GM12892 (cell line): Measurements from ENCODE around the gene VCL.

ENCODE experiments used
- DNase-seq: peaks from one replicate; pipeline ENCODE4 v3.0.0; 2011; ENCODE audit not compliant: insufficient read length
- FAIRE-seq: peaks from 2 replicates; lab custom pipeline; 2011; peaks lifted over from hg19 to GRCh38; lab: Jason Lieb, UNC
- POLR2A ChIP-seq: IDR thresholded peaks from 2 replicates; pipeline ENCODE4 v1.6.1; 2011; ENCODE audit warnings: low read depth, low read length, control low read depth
- POLR2AphosphoS5 ChIP-seq: IDR thresholded peaks from 2 replicates; pipeline ENCODE4 v1.6.1; 2011; ENCODE audit warnings: low read depth, low read length, control low read depth
- TAF1 ChIP-seq: IDR thresholded peaks from 2 replicates; pipeline ENCODE4 v1.6.1; 2011; ENCODE audit warnings: low read depth, mild to moderate bottlenecking, control low read depth, low read length, borderline replicate concordance

The VCL gene

GRCh38 chr10:74034301-74034700, 36.4 kb downstream of the VCL start:
- TF ChIP-seq POLR2A (no peak), TAF1 (no peak), POLR2AphosphoS5 (no peak)

GRCh38 chr10:74035303-74035702, 37.4 kb downstream of the VCL start:
- TF ChIP-seq TAF1 (no peak), POLR2AphosphoS5 (no peak), POLR2A (no peak)
- no peak for DNase-seq
- FAIRE-seq: no peak

More at GRCh38 chr10:74034301-74034700, 36.4 kb downstream of the VCL start:
- FAIRE-seq (peak; percentile 60), DNase-seq (no peak)

GRCh38 chr10:74036474-74036873, 38.6 kb downstream of the VCL start:
- DNase-seq (no peak), FAIRE-seq (no peak)
- TF ChIP-seq POLR2AphosphoS5: no peak
- TF ChIP-seq POLR2A: no peak
- no peak for TF ChIP-seq TAF1

DNA sequence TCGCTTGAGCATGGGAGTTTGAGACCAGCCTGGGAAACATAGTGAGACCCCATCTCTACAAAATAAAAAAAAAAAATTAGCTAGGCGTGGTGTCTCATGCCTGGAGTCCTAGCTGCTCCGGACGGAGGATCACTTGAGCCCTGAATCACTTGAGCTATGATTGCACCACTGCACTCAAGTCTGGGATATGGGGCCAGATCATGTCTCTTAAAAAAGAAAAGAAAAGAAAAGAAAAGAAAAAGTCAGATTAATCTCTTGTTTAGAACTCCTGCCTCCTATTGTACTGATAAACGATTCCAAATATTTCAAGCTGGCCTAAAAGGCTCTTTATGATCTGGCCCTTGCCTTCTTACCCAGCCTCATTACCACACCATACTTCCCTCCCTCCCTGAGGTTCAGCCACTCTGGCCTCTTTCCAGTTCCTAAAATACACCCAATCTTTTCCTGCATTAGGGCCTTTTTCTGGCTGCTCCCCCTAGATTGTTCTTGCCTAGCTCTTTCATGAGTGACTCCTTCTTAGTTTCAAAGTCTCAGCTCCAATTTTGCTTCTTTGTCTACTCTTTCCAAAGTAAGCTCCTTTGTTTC, 41.7 kb downstream of the VCL start:
- DNase-seq (no peak), FAIRE-seq (no peak)
- TF ChIP-seq POLR2AphosphoS5 (no peak), POLR2A (no peak), TAF1 (no peak)

- no peak for FAIRE-seq
- TF ChIP-seq TAF1 (no peak), POLR2A (no peak), POLR2AphosphoS5 (no peak)
- DNase-seq: no peak
These were observed 42.5 kb downstream of the VCL start for GRCh38 chr10:74040200-74041126.

- no peak for DNase-seq
- TF ChIP-seq POLR2AphosphoS5: no peak
- no peak for TF ChIP-seq POLR2A
- TF ChIP-seq TAF1: no peak
- peak; percentile 46 for FAIRE-seq
These were observed 46.5 kb downstream of the VCL start for GRCh38 chr10:74044419-74044818.

DNA sequence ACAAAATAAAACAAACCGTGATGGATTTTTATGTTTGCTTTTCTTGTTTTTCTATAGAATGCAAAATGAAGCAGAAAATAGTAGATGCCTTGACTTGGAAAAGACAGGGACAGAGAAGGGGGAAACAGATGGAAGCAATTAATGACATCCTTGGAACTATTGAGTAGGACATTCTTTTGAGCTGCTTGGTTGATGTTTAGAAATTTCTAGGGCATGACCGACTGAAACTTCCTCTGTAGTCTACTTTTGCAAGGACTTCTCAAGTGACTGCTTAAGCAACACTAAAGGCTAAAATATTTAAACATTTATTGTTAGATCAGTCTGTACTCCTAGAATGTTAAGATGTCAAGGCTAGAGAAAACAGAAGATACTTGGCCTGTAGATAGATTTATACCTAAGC, 49.4 kb downstream of the VCL start:
- FAIRE-seq (no peak), DNase-seq (no peak)
- no peak for TF ChIP-seq POLR2A
- TF ChIP-seq POLR2AphosphoS5: no peak
- TF ChIP-seq TAF1: no peak

GRCh38 chr10:74047871-74048270, 50.0 kb downstream of the VCL start:
- DNase-seq (no peak), FAIRE-seq (no peak)
- TF ChIP-seq POLR2A (no peak), TAF1 (no peak), POLR2AphosphoS5 (no peak)

DNA sequence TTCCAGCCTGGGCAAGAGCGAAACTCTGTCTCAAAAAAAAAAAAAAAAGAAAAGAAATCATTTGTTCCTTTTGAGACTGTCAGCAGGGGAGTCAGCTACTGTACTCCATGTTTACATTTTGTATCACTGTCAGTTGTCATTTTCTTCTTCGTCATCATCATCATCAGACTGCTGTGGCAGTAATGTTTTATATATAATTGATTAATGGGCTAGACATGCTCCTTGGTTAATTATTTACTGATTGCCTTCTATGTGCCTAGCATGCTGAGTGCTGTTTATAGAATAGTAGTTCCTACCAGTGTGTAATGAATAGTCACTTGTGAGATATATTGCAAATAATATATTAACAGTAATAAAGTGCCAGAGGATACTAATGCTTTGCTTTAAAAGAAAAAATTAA, 50.5 kb downstream of the VCL start:
- no peak for TF ChIP-seq POLR2A
- no peak for TF ChIP-seq POLR2AphosphoS5
- TF ChIP-seq TAF1: no peak
- no peak for FAIRE-seq
- DNase-seq: no peak

GRCh38 chr10:74049955-74050354, 52.0 kb downstream of the VCL start:
- TF ChIP-seq POLR2A: no peak
- TF ChIP-seq POLR2AphosphoS5: no peak
- no peak for TF ChIP-seq TAF1
- no peak for FAIRE-seq
- no peak for DNase-seq

DNA sequence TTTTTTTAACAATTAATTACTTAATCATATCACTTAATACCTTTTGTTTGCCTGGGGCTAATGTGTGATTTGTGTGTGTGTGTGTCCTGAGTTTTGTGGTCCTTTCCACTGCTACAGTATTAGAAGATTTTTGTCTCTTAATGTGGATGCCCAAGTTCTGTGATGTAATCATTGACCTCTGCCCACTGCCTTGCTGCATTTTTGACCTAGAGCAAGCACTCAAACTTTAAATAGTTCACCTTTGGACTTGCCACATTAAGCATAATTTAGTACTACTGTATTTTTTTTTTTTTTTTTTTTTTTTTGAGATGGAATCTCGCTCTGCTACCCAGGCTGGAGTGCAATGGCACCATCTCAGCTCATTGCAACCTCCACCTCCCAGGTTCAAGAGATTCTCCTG, 52.7 kb downstream of the VCL start:
- TF ChIP-seq TAF1 (no peak), POLR2AphosphoS5 (no peak), POLR2A (no peak)
- no peak for DNase-seq
- FAIRE-seq: no peak
